LNCaP clone FGC (cell line): ENCODE results near the gene PTGDR.
A peak's percentile ranks its signal among the peaks of the same experiment; 100 is the strongest.

ENCODE experiments used
- DNase-seq: peaks from one replicate; pipeline ENCODE4 v3.0.0-alpha.2; 2011; ENCODE audit warnings: low read depth
- H3K4me3 ChIP-seq: 2 replicates; pipeline ENCODE4 v1.5.1; 2011; ENCODE audit warnings: mild to moderate bottlenecking, low read depth, low read length, control low read depth
- TF ChIP-seq, protein P1 (sequence below): IDR thresholded peaks from 2 replicates; pipeline ENCODE4 v1.5.1; 2012; ENCODE audit warnings: mild to moderate bottlenecking; ENCODE audit not compliant: control insufficient read depth, insufficient read depth; ENCODE audit errors: extremely low read depth

PTGDR gene

DNA sequence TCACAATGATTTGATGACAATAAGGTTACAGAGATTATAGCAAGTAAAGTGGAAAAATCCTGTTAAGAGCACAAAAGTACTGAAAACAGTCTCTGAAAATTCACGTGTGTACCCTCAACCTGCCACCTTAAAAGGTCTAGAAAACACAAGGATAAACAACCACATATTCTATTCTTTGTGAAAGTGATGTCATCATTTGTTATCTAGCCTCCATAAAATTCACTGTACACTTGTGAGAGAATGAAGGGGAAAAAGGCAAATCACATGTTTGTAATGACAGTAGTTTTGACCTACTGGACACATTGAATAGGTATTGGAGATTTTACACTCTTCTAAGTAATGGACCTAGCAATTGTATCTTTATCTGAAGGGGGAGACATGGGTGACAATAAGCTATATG is 4.0 kb downstream of the PTGDR start:
- TF ChIP-seq, protein P1, sequence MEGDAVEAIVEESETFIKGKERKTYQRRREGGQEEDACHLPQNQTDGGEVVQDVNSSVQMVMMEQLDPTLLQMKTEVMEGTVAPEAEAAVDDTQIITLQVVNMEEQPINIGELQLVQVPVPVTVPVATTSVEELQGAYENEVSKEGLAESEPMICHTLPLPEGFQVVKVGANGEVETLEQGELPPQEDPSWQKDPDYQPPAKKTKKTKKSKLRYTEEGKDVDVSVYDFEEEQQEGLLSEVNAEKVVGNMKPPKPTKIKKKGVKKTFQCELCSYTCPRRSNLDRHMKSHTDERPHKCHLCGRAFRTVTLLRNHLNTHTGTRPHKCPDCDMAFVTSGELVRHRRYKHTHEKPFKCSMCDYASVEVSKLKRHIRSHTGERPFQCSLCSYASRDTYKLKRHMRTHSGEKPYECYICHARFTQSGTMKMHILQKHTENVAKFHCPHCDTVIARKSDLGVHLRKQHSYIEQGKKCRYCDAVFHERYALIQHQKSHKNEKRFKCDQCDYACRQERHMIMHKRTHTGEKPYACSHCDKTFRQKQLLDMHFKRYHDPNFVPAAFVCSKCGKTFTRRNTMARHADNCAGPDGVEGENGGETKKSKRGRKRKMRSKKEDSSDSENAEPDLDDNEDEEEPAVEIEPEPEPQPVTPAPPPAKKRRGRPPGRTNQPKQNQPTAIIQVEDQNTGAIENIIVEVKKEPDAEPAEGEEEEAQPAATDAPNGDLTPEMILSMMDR: no peak
- no peak for DNase-seq
- H3K4me3 ChIP-seq: no peak overlapping the region

DNA sequence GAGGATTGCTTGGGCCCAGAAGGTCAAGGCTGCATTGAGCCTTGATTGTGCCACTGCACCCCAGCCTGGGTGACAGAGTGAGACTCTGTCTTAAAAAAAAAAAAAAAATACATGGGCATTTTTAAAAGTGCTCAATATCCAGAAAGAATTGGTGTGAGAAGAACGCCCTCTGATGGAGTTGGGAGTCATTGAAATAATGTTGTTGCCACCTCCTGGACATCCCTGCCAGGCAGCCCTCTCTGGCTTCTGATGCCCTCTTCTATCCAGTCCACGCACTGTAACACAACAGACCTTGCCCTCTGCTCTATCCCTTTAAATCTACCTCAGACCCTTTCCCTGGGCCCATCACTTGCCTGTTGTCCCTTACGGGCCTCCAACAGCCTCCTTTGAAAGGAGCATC is 4.9 kb downstream of the PTGDR start:
- peak; percentile 10 for DNase-seq
- H3K4me3 ChIP-seq: no peak overlapping the region
- TF ChIP-seq, protein P1: peak; percentile 60

- TF ChIP-seq, protein P1: no peak
- no peak for DNase-seq
- no peak overlapping the region for H3K4me3 ChIP-seq
Measured at GRCh38 chr14:52275372-52275771, 7.9 kb downstream of the PTGDR start.

- H3K4me3 ChIP-seq: no peak overlapping the region
- TF ChIP-seq, protein P1: no peak
- DNase-seq: no peak
Measured at GRCh38 chr14:52277552-52277951, 10.1 kb downstream of the PTGDR start.

GRCh38 chr14:52279408-52279807 is 11.9 kb downstream of the PTGDR start:
- DNase-seq: no peak
- TF ChIP-seq, protein P1: no peak
- no peak overlapping the region for H3K4me3 ChIP-seq

DNA sequence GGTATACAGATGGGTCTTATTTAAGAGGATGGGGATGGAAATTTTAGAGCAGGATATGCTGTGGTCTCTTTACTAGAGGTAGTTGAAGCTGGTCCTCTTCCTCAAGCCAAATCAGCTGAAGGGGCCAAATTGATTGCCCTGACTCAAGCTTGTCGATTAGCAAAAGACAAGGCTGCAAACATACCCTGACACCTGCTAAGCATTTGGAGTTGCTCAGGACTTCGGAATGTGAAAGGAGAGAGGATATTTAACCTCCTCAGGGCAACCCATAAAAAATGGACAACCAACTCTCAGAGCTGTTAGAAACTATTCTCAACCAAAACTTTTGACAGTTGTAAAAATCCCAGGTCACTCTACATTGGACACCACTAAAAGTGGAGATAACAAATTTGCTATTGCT is 15.6 kb downstream of the PTGDR start:
- no peak for DNase-seq
- TF ChIP-seq, protein P1: no peak
- H3K4me3 ChIP-seq: no peak overlapping the region

GRCh38 chr14:52286661-52287649 is 19.5 kb downstream of the PTGDR start:
- DNase-seq: no peak
- TF ChIP-seq, protein P1: no peak
- no peak overlapping the region for H3K4me3 ChIP-seq
